Stimulated activated CD8-positive, alpha-beta memory T cell treated with anti-CD3 and anti-CD28 coated beads, Interleukin-4, amount 100 ng/mL, for 24 hours (primary cell): ENCODE measurements around the gene CERS5.
A peak's percentile ranks its signal among the peaks of the same experiment; 100 is the strongest.

Experiments
- DNase-seq: peaks from one replicate; pipeline ENCODE4 v3.0.0-alpha.2; 2020; ENCODE audit warnings: low read depth

Gene CERS5

GRCh38 chr12:50132505-50133135 is 34.5 kb downstream of the CERS5 start:
- no peak for DNase-seq

DNA sequence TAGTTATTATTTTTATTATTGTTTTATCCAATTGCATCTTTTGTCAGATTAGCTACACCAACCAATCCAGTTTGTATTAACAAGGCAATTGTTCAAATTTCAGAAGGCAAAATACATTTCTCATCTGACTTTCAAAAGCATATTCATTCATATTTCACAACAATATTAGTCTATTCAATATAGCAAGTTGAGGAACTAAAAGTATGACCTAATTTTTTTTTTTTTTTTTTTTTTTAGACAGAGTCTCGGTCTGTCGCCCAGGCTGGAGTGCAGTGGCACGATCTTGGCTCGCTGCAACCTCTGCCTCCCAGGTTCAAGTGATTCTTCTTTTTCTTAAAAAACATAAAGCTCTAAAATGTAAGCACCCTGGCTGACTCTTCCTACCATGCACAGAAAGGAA is 37.9 kb downstream of the CERS5 start:
- no peak for DNase-seq

GRCh38 chr12:50127546-50127945 is 39.6 kb downstream of the CERS5 start:
- no peak for DNase-seq

DNA sequence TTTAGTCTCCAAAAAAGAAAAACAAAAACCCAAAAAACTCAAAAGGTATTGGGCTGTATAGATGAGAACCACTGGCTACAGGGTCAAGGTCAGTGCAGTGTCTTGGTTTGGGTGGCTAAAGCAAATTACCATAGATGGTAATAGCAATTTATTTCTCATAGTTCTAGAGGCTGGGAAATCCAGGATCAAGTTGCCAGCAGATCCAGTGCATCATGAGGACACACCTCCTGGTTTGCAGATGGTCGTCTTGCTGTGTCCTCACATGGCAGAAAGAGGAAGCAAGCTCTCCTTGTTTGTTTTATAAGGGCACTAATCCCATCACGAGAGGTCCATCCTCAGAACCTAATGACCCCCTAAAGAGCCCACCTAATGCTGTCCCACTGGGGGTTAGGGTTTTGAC is 44.0 kb downstream of the CERS5 start:
- DNase-seq = no peak

GRCh38 chr12:50121641-50122040 is 45.5 kb downstream of the CERS5 start:
- DNase-seq = no peak

DNA sequence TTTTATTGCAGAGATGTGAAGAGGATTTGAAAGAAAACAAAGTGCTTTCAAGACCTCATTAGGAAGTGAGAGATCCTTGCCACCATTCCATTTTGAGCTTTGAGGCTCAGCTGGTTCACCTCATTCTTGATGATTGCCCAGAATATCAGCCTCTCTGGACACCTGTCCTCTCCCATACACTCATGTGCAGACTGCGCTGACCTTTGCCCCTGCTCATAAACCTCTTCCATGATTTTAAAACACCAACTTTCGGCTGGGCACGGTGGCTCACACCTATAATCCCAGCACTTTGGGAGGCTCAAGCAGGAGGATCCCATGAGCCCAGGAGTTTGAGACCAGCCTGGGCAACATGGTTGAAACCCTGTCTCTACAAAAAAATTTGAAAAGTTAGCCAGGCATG is 46.2 kb downstream of the CERS5 start:
- DNase-seq = no peak

- no peak for DNase-seq
Measured at GRCh38 chr12:50120521-50120920, 46.6 kb downstream of the CERS5 start.

DNA sequence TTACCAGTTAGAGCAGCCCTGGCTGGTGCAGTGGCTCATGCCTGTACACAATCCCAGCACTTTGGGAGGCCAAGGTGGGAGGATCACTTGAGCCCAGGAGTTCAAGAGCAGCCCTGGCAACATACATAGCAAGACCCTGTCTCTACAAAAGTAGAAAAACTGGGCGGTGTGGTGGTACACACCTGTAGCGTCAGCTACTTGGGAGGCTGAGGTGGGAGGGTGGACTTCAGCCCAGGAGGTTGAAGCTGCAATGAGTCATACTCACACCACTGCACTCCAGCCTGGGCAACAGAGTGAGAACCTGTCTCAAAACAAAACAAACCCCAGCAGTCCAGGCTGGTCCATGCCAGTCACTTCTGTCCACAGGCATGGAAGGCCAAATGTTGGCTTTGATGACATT is 47.8 kb downstream of the CERS5 start:
- DNase-seq = no peak

GRCh38 chr12:50117057-50117622 is 50.0 kb downstream of the CERS5 start:
- no peak for DNase-seq

DNA sequence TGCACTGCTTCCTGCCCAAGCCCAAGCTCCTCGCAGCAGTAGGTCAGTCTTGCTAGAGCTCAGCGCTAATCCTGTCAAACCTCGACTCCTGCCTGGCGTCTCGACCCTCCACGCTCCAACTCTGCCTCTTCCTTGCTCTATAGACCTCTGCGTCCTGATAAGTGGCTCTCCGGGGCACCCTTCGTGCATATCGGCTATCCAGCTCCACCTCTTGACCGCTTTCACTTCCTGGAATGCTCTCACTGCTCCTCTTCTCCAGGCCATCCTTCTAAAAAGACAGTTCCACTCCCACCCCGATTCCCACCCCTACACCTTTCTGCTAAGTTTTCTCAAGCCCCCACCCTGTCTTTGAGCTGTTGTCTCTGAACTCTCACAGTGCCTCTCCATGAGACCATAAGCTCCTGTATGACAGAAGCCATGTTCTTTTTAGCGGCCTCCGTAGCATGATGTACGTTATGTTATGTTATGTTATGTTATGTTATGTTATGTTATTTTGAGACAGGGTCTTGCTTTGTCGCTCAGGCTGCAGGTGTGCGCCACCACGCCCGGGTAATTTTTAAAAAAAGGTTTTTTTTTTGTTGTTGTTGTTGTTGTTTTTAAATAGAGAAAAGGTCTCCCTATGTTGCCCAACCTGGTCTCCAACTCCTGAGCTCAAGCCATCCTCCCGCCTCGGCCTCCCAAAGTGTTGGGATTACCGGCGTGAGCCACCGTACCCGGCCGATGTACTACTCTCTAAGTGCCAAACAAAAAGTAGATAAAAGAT is 54.5 kb downstream of the CERS5 start:
- no peak for DNase-seq

DNA sequence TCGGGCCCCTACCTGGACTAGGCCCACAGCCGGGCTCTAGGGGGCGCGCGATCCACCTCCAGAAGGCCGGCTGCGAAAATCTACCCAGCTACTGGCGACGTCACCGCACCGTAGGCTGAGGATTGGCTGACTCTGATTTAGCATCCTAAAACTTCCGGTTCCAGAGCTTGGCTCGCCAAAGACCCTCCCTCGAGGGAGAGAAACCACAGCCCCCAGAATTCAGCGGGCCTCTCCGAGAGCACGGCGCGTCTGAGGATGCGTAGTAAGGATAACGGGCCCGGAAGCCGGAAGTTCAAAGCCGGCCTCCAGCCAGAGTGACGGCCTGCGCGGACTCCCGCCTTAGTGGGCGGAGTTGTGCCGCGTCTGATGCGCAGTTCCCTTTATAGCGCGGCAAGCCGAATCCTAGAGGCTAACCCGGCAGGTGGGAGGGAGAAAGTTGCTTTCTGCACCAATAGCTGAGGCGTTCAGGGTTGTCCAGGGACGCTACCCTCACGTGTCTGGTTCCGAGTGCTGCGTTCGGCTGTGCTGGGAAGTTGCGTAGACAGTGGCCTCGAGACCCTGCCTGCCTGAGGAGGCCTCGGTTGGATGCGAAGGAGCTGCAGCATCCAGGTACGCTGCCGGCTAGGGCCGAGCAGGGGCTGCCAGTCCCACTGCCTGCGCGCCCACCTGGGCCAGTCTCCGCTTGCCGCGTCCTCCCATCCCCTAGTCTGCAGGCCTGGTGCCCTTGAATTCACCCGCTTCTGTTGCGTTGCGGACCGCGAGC is 55.3 kb downstream of the CERS5 start, which contains the start of gene COX14:
COX14 (plus strand) TSS at position 544 of the 763 bp plus-strand sequence. CDS start 7,808 bp downstream, outside the sequence.
- DNase-seq = peak; percentile 98

DNA sequence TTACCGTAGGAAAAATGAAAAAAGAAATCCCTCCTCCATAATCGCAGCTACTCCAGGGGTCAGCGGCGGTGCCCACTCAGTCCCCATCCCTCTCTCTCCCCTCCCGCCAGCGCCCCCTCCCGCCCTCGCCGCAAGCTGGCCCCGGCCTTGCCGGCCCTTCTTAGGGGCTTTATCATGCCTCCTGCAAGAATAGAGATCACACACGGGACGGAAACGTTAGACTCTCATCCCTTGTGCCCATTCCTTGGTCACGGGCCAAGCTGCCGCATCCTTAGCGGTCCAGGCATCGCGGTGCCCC is 55.8 kb downstream of the CERS5 start:
- no peak for DNase-seq

DNA sequence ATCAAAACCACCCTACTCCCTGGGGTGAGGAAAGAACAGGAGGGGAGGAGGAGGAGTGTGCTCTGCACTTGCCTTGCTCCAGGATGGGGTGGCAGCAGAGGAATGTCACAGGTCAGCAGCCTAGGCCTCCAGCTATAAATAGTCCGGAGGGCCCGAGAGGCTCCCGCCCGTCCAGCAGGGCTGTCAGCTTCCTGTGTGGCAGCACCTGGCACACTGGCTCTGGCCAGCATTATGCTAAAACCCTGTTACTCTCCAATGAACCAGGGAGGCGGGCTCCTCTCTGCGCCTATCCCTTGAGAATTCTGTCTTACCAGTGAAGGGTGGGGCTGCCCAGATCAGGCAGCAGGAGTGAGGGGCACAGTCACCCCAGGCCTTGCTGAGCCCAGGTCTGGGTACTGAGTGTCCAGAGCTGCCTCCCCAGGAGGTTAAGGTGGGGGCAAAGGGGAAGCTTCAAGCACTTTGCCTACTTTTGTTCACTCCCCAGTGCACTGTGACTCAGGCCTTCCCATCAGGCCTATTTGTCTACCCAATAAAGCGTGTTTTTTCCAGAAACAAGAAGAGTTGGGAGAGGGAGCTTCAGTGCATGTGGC is 56.3 kb downstream of the CERS5 start:
- DNase-seq = no peak

DNA sequence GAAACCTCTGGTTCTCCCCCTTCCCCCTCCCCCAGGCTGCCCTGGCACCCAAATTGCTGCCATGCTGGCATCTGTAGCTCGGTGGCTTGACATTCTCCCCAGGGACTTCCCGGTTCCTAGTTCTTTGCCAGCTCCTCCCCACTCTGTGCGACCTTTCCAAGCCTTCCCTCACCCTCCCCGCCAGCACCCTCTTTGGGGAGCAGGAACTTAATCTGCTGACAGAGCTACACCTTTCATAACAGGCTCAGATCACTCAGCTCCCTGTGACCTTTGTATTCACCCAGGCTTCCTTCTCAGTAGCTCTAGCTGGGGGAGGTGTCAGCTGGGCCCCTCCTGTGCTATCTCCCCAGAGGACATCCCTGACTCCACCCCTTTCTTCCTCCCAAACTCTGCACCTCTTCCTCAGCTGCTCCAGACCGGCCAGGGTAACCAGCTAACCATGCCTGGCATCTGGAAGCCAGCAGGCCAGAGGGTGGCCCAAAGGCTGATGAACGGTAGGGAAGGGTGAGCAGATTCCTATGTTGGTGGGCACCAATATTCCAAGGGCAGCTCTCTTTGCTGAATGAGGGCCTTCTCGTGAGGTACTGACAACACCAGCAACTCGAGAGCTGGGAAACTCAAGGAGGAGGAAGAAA is 56.9 kb downstream of the CERS5 start:
- no peak for DNase-seq

DNA sequence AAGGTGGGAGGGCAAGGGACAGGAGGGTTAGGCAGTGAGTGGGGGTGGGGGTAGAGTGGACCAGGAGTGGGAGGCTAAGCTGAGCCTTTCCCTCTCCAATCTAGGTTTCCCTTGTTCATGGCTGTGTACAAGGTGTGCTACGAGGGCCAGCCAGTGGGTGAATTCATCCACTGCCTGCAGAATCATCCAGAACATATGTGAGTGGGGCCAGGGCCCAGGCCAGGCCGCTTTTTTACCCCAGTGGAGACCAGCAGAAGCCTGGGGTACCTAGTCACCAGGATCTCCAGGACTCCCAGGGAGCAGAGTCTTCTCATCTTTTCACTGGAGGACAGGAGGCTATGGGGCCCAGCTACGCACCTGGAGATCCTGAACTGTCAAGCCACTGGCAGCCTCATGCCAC is 57.9 kb downstream of the CERS5 start:
- DNase-seq = no peak

DNA sequence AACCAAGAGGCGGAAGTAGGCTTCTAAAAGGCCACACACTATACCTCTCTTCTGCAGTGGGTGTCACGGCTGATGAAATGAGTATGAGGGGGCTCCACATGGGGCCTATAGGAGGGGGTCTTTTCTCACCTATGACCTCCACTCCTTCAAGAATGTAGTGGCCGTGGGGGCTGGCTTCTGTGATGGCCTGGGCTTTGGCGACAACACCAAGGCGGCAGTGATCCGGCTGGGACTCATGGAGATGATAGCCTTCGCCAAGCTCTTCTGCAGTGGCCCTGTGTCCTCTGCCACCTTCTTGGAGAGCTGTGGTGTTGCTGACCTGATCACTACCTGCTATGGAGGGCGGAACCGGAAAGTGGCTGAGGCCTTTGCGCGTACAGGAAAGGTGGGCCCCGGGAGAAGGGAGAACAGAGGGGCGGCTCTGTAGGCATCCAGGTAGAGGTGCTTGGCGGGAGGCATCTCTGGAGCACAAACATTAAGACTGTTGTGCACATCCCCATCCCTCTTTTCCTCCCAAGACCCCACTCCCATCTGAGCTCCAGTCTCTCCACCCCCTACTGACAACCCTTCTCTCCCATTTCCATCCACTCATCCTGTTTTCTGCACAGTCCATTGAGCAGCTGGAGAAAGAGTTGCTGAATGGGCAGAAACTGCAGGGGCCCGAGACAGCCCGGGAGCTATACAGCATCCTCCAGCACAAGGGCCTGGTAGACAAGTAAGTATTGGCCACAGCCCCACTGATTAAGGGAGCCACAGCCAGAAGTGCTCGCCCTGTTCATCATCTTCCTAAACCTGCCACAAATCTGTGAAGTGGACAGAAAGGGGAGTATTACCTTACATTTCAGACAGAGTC is 59.5 kb downstream of the CERS5 start:
- no peak for DNase-seq

DNA sequence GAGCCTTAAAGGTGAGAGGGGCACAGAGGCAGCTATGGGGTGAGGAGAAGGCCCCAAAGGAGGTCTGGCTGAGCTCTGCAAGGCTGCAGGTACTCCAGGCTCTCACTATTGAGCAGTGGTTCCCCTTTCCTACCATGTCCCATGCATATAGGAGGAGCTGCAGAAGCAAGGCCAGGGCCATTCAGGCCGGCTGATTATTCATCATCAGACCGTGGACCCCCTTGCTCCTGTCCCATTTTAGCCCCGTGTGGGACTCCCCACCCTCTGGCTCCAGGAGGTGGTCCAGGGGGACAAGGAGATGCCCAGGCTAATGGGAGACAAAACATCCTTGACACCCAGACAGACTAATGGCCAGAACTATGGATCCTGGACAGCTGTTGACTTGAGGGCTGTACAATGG is 60.3 kb downstream of the CERS5 start:
- DNase-seq = no peak

DNA sequence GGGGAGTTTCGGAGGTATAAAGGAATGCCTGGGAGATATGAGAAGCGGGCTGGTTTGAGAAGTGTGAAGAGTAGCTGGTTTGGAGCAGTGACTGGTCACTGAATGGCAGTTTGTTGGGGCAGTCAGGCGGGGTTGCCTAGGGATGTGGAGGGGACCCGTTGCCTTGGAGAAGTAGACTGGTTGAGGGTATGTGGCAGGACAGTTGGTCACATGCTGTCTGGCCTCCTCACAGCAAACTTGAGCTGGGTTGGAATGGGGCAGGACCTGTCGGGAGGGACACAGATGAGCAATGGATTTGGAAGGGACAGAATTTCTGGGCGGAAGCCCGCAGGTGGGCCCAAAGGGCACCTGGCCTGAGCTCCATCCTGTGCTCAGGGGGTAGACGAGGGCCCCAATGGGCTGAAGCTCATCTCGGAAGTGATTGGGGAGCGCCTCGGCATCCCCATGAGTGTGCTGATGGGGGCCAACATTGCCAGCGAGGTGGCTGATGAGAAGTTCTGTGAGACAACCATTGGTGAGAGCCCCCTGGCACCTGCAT is 61.2 kb downstream of the CERS5 start:
- no peak for DNase-seq

DNA sequence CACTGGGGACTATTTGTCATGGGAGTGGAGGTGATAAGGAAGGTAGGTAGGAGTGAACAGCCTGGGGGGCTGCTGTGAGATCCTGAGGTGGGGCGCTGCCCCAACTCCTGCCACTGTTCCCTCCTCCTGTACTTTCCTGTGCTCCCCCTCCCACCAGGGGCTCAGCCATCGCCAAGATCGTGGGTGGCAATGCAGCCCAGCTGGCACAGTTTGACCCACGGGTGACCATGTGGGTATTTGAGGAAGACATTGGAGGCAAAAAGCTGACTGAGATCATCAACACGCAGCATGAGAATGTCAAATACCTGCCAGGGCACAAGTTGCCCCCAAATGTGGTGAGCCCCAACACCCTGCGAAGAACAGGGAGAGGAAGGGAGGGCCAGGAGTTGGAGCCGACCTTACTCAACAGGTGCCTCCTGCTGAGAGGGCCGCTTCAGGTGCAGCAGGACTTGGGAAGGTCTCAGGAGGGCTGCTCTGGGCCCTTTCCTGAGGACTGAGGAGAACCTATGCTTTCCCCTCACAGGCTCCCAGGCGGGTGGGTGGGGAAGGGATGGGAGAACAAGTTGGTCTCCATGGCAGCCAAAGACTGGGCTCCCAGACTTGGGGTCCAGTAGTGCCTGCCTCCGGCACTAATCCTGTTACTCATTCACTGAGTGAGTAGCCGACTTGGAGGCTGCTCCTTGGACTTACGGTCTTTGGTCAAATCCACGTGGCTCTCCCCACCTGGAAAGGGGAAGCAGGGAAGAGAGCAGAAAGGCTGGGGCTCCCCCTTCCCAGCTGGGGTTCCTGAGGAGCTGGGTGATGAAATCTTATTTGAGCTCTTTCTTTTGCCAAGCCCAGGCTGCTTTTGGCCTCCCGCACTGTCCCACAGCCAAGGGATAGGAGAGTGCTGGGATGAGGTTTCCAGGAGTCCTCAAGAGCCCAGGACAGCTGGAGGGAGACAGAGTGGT is 62.5 kb downstream of the CERS5 start:
- no peak for DNase-seq
